ENCODE results near the gene CIT. TPM values are rescaled to one million over a fixed set of nuclear protein-coding genes. Genes with fewer than 3 reads are reported as not detected.

The CIT gene
- total RNA-seq, 2 donors from 2014 or later, result 12.6 to 42.4 TPM

DNA sequence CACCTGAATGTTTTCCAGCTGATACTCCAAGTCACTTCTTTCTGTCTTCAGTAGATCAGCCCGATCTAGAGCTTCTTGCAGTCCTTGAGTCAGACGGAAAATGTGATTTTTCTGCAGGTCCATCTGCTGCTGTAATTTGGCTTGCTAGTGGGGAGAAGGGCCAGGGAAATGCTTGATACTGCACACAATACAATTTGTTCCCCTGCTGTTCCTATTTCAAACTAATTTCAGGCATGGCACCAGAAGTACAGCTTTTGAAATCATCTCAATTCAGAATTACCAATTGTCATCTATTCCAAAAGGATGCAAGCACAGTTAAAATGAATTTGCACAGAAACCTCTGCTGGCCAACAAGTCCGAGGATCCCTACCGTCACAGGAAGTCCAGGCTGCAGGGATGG is 155.8 kb downstream of the CIT start:
- no peak overlapping the region for H3K9ac ChIP-seq (ENCODE audit: low read depth in 2 of 2, low read length in 2 of 2)
- TF ChIP-seq CTCF (IDR thresholded peaks at IDR 0.05), result no peak
- no peaks in the 10 kb centered on the region for H3K36me3 ChIP-seq
- H3K27me3 ChIP-seq, result no peaks in the 10 kb centered on the region
- H3K4me3 ChIP-seq, result no peak overlapping the region
- intact Hi-C loops (cut with DNase I), result no loop called here
- no peaks in the 10 kb centered on the region for H3K4me1 ChIP-seq
- no peak overlapping the region for H3K27ac ChIP-seq
- H3K9me3 ChIP-seq, result no peaks in the 10 kb centered on the region
- no peak for DNase-seq

GRCh38 chr12:119720349-119720748 is 156.8 kb downstream of the CIT start:
- Histone ChIP-seq H3K27me3 (no peaks in the 10 kb centered on the region), H3K27ac (no peak overlapping the region), H3K4me3 (no peak overlapping the region), H3K9ac (ENCODE audit: low read depth in 2 of 2, low read length in 2 of 2) (no peak overlapping the region), H3K36me3 (no peaks in the 10 kb centered on the region), H3K4me1 (no peaks in the 10 kb centered on the region), H3K9me3 (no peaks in the 10 kb centered on the region)
- TF ChIP-seq CTCF (IDR thresholded peaks at IDR 0.05), result no peak
- intact Hi-C loops (cut with DNase I), result no loop called here
- DNase-seq, result no peak

DNA sequence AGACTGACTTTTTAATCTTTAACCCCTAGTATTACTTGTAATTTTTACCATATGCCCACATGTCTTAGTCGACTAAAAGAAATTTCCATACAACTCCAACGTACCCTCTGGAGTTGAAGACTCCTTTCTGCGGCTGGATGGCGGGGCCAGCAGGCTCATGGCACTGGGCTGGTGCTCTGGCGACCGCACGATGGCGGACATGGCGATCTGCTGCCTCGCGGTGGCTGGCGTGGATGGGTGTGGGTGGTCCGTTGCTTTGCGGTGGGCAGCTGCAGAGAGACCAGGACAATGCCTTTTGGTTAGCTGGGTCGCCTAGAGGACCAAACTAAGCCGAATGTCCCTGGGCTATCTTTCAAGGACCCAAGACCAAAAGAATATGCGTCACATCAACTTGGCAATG is 159.0 kb downstream of the CIT start:
- Histone ChIP-seq H3K36me3 (no peaks in the 10 kb centered on the region), H3K4me3 (no peak overlapping the region), H3K4me1 (no peaks in the 10 kb centered on the region), H3K9me3 (no peaks in the 10 kb centered on the region), H3K27ac (no peak overlapping the region), H3K9ac (ENCODE audit: low read depth in 2 of 2, low read length in 2 of 2) (no peak overlapping the region), H3K27me3 (no peaks in the 10 kb centered on the region)
- DNase-seq, result no peak
- intact Hi-C loops (cut with DNase I), result no loop called here
- TF ChIP-seq CTCF (IDR thresholded peaks at IDR 0.05), result no peak

- Histone ChIP-seq H3K9ac (ENCODE audit: low read depth in 2 of 2, low read length in 2 of 2) (no peak overlapping the region), H3K27me3 (no peaks in the 10 kb centered on the region), H3K4me1 (no peaks in the 10 kb centered on the region), H3K4me3 (no peak overlapping the region), H3K36me3 (no peaks in the 10 kb centered on the region), H3K9me3 (no peaks in the 10 kb centered on the region), H3K27ac (no peak overlapping the region)
- no peak for TF ChIP-seq CTCF (IDR thresholded peaks at IDR 0.05)
- DNase-seq, result no peak
- intact Hi-C loops (cut with DNase I), result no loop called here
Measured at GRCh38 chr12:119715268-119715620, 161.9 kb downstream of the CIT start.

GRCh38 chr12:119714614-119715267 is 162.4 kb downstream of the CIT start:
- no peak overlapping the region for H3K27ac ChIP-seq
- H3K4me3 ChIP-seq, result no peak overlapping the region
- intact Hi-C loops (cut with DNase I), result no loop called here
- no peak for TF ChIP-seq CTCF (IDR thresholded peaks at IDR 0.05)
- no peaks in the 10 kb centered on the region for H3K27me3 ChIP-seq
- H3K9ac ChIP-seq (ENCODE audit: low read depth in 2 of 2, low read length in 2 of 2), result no peak overlapping the region
- H3K9me3 ChIP-seq, result no peaks in the 10 kb centered on the region
- H3K4me1 ChIP-seq, result no peaks in the 10 kb centered on the region
- H3K36me3 ChIP-seq, result no peaks in the 10 kb centered on the region
- no peak for DNase-seq
